Duodenal mucosa (tissue), 2 donors: ENCODE results near the gene KCNQ5.

Experiments used
- H3K27ac ChIP-seq: one replicate; pipeline ENCODE4 v1.7.0; 2013; ENCODE audit warnings: low read depth, low read length
- H3K27me3 ChIP-seq, 2 donors: one replicate each; pipeline ENCODE4 v1.7.0; 2013; ENCODE audit warnings: low read length in 2 of 2, control low read depth in 1 of 2; ENCODE audit not compliant: insufficient read depth in 2 of 2, control insufficient read depth in 1 of 2
- H3K36me3 ChIP-seq, 2 donors: one replicate each; pipeline ENCODE4 v1.7.0; 2013; ENCODE audit warnings: low read length in 2 of 2, control low read depth in 1 of 2; ENCODE audit not compliant: insufficient read depth in 2 of 2, control insufficient read depth in 1 of 2
- H3K4me1 ChIP-seq, 2 donors: one replicate each; pipeline ENCODE4 v1.7.0; 2013; ENCODE audit warnings: low read length in 2 of 2, control low read depth in 1 of 2; ENCODE audit not compliant: insufficient read depth in 2 of 2, control insufficient read depth in 1 of 2
- H3K4me3 ChIP-seq, 2 donors: one replicate each; pipeline ENCODE4 v1.7.0; 2013; ENCODE audit warnings: low read length in 2 of 2, low read depth in 1 of 2
- H3K9ac ChIP-seq, 2 donors: one replicate each; pipeline ENCODE4 v1.7.0; 2013; ENCODE audit warnings: low read length in 2 of 2, low read depth in 1 of 2
- H3K9me3 ChIP-seq, 2 donors: one replicate each; pipeline ENCODE4 v1.7.0; 2013; ENCODE audit warnings: low read length in 2 of 2, control low read depth in 1 of 2; ENCODE audit not compliant: control insufficient read depth in 1 of 2

KCNQ5 gene

DNA sequence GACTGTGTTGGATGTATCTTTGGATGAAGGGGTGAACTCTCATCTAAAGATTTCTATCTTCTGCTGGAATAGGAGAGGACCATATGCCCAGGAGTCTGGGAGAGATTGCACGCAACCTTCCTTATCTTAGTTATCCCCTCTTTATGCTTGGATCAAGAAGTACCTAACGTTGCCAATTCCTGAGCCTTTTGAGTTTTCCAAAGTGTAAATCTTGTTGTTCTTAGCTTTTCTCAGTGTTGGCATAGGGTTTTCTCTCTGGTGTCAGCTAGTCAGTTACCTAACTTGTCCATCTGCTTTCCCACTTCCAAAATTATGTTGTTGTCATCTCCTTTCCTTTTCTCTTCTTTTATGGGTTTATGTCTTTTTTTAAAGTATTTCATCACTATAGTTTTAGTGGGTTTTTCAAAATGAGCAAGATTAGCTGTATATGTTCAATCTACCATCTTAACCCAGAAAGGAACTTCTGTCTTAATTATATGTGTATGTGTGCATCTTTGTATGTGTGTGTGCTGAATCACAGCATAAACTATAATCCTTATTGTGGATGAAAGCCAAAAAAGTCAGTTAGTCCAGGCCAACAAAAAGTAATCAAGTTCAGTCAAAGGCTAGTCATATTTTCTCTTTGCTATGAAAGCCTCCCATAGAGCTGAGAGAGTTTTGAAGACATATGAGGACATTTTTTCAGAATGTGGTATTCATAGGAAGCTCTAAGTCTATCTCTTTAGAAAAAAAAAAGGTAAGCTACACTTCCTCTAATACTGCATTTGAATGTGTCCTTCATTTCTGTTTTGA, 531.3 kb downstream of the KCNQ5 start:
- Histone ChIP-seq H3K36me3 (no peaks in the 10 kb centered on the region), H3K9ac (no peak overlapping the region), H3K4me1 (no peaks in the 10 kb centered on the region), H3K27ac (no peak overlapping the region), H3K27me3 (no peaks in the 10 kb centered on the region), H3K9me3 (no peaks in the 10 kb centered on the region), H3K4me3 (no peak overlapping the region)

DNA sequence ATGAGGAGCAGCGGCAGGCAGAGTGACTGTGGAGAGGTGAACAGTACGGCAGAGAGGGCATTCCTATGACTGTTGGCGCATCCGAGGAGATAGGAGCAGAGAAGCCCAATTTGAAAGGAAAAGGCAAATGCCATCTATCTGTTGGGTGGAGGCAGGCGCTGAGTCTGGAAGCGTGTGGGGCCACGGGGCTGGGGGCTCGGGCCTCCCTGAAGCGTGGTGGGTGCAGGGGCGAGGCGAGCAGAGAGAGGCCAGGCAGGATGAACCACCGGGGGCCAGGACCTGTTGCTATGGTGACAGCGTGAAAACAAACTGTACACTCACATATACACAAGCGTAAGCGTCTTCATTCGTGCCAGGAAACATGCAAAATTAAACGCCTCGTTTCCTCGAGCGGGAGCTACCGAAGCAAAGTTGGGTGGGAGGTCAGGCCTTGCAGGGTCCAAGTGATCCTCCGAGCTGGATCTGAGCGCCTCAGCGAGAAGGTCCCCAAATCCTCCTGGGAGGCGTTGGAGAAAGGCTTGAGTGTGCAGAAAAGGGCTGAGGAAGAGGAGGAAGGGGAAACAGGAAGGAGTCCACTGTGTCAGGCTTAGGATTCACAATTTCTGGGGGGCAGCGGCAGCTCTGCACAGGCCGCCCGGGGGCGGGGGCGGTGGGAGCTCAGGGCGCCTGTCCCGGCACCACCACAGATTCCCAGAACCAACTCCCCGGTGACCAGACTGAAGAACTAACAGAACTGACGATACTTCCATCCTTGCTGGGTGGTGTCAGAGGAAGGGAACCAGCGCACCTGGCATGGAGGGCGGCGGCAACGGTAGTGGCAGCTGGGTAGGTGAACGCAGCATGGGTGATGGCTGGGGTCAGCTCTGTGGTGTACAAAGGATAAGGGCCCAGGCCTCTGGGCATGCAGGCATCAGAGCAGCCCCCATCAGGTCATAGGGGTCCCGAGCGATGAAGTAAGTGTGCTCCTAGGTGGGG, 535.2 kb downstream of the KCNQ5 start:
- H3K36me3 ChIP-seq: no peaks in the 10 kb centered on the region
- H3K4me1 ChIP-seq: no peaks in the 10 kb centered on the region
- no peaks in the 10 kb centered on the region for H3K27me3 ChIP-seq
- H3K4me3 ChIP-seq: no peak overlapping the region
- H3K9me3 ChIP-seq: no peaks in the 10 kb centered on the region
- no peak overlapping the region for H3K27ac ChIP-seq
- H3K9ac ChIP-seq: no peak overlapping the region

DNA sequence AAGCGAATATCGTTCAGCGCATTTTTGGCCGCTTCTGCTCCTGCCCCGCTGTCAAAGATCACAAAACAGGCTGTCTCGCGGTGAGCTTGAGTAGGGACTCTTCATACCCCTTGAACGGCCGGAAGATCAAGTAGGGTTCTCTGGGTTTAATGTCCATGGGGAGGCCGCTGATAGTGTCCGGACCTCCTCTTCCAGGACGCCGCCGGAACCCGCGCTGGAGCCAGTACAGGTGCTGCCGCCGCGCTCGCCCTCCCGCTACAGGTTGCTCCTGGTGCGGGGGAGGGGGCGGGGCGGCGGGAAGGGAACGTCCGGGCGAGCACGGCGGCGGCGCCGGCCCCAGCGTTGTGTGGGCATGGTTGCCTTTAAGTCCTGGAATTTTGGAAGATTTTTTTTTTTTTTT, 536.0 kb downstream of the KCNQ5 start:
- H3K36me3 ChIP-seq: no peaks in the 10 kb centered on the region
- no peaks in the 10 kb centered on the region for H3K9me3 ChIP-seq
- no peak overlapping the region for H3K27ac ChIP-seq
- H3K4me1 ChIP-seq: no peaks in the 10 kb centered on the region
- H3K4me3 ChIP-seq: no peak overlapping the region
- no peak overlapping the region for H3K9ac ChIP-seq
- H3K27me3 ChIP-seq: no peaks in the 10 kb centered on the region

DNA sequence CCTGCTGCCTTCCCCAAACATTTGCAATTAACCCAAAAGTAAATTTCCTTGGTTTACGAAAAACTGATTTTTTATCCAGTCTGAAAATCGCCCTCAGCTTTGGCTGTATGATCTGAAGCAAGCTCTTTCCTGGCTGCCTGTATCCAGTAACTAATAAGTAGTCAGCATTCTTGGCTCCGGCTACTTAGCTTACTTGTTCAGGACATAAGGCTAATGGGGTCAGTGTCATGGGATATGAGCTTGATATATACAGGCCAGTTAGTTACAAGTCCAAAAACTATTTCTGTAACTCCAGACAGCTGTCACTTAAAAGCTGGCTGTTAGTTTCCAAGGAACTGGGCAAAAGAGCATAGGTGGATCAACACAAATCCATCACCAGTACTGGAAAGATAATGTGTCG, 547.2 kb downstream of the KCNQ5 start:
- Histone ChIP-seq H3K36me3 (no peaks in the 10 kb centered on the region), H3K4me3 (no peak overlapping the region), H3K27ac (no peak overlapping the region), H3K27me3 (no peaks in the 10 kb centered on the region), H3K4me1 (no peaks in the 10 kb centered on the region), H3K9ac (no peak overlapping the region), H3K9me3 (no peaks in the 10 kb centered on the region)

DNA sequence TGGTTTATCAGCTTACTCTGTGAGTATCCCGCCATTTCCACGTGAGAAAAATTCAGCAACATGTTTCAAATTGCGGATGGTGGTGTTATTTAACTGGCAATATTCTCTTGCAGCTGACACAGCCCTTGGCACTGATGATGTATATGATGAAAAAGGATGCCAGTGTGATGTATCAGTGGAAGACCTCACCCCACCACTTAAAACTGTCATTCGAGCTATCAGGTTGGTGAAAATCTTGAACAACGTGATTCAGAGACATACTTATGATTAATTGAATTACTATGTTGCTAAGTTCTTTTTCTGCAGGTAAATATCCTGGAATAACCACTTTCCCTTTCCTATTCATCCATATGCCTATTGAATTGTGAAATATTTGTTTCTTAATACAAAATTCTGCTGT, 547.8 kb downstream of the KCNQ5 start:
- Histone ChIP-seq H3K27ac (no peak overlapping the region), H3K4me3 (no peak overlapping the region), H3K9me3 (no peaks in the 10 kb centered on the region), H3K27me3 (no peaks in the 10 kb centered on the region), H3K4me1 (no peaks in the 10 kb centered on the region), H3K9ac (no peak overlapping the region), H3K36me3 (no peaks in the 10 kb centered on the region)

DNA sequence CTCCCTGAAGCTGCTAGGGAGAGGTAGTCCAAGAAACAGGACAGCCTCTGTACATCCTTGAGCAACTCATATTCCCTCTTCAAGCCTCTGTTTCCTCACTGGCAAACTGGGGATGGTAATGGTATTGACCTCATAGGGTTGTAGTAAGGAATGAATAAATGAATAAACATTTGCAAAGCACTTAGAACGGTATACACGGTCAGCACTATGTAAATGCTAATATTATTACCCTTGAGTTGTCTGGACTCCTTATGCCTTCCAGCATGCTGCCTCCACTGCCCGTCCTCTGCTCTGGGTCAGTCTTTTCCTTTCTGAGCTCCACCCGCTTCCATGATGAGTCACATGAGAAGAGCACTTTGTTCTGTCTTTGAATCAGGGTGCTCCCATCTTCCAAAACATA, 552.8 kb downstream of the KCNQ5 start:
- H3K4me1 ChIP-seq: no peaks in the 10 kb centered on the region
- H3K9ac ChIP-seq: no peak overlapping the region
- no peak overlapping the region for H3K4me3 ChIP-seq

DNA sequence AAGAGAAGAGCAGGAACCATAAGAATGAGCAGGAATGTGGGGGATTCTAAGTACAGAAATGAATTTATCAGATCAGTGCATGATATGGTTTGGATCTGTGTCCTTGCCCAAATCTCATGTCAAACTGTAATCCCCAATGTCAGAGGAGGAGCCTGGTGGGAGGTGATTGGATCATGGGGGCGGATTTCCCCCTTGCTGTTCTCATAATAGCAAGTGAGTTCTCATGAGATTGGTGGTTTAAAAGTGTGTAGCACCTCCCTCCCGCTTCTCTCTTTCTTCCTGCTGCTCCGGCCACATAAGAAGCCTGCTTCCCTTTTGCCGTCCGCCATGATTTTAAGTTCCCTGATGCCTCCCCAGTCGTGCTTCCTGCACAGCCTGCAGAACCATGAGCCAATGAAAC, 554.2 kb downstream of the KCNQ5 start:
- Histone ChIP-seq H3K36me3 (no peaks in the 10 kb centered on the region), H3K9me3 (no peaks in the 10 kb centered on the region), H3K4me1 (no peaks in the 10 kb centered on the region), H3K27me3 (no peaks in the 10 kb centered on the region), H3K4me3 (no peak overlapping the region), H3K9ac (no peak overlapping the region), H3K27ac (no peak overlapping the region)

More for the DNA sequence above, 552.8 kb downstream of the KCNQ5 start:
- H3K27me3 ChIP-seq: no peaks in the 10 kb centered on the region
- H3K27ac ChIP-seq: no peak overlapping the region
- no peaks in the 10 kb centered on the region for H3K9me3 ChIP-seq
- no peaks in the 10 kb centered on the region for H3K36me3 ChIP-seq

DNA sequence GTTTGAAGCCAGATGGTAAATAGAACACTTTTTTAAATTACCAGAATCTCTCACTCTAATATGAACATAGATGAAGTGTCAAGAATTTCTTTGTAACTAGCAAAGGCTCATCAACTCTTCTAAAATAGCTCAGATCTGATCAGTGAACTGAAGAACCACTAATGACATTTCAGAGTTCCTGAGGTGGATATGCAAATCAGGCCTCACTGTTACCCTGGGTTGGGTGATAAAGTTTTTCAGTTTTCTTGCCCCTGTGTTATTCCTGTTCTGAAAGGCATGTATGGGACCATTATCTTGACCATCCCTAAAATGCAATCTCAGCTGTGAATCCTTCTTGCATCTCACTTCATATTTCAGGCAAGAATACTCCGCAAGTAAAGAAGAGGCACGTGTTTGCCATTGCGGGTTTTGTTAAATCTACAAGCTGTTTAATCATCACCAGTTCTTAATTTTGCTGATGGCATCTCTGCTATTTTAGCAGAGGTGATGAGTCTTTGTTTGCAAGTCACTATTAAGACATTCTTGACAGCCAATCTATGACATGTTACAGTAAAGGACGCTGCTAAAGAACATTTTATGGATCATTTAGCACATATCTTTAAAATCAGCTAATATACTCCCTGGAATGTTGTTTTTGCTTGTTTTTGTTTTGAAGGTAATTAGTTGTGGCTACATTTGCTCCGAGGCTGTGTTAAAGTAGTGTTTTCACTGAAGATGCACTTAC, 555.5 kb downstream of the KCNQ5 start:
- Histone ChIP-seq H3K4me3 (no peak overlapping the region), H3K27ac (no peak overlapping the region), H3K9ac (no peak overlapping the region), H3K9me3 (no peaks in the 10 kb centered on the region), H3K4me1 (no peaks in the 10 kb centered on the region), H3K36me3 (no peaks in the 10 kb centered on the region), H3K27me3 (no peaks in the 10 kb centered on the region)

DNA sequence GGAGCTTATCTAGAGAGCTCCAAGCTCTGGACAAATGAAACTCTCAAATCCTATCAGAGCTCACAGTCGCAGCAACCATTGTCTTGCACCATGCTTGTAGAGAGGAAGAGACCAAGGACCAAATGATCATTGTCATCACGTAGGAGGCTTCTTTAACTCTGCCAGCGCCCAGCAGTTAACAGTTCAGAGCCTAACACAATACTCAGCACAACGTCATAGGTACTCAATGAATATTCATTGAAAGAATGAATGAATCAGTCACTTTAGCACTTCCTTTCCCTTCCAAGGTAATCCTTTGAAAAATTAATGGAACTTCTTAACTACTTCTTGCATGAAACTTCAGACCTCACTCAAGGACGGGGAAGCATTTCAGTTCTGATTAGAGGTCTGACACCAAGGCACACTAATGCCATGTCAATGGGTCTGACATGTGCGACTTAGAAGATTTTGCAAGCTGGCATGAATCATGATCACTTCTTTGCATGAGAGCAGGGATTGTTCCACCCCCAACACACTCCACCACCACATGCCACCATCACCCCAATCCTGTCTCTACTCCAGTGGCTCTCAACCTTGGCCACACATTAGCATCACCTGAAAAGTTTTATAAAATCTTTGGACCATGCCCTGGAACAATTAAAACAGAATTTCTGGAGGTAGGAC, 558.3 kb downstream of the KCNQ5 start:
- H3K27ac ChIP-seq: no peak overlapping the region
- no peak overlapping the region for H3K4me3 ChIP-seq

More for the DNA sequence above, 558.3 kb downstream of the KCNQ5 start:
- no peaks in the 10 kb centered on the region for H3K36me3 ChIP-seq
- no peaks in the 10 kb centered on the region for H3K27me3 ChIP-seq
- H3K4me1 ChIP-seq: no peaks in the 10 kb centered on the region
- no peaks in the 10 kb centered on the region for H3K9me3 ChIP-seq
- no peak overlapping the region for H3K9ac ChIP-seq
